MV-4-11 (cell line): ENCODE results near the gene CLCN1.
A peak's percentile ranks its signal among the peaks of the same experiment; 100 is the strongest.
"Not testable (repeated sequence)": the region's sequence is repeated elsewhere in the genome, so short reads cannot be mapped to it uniquely, and the experiment has no call there.

Experiments used
- DNase-seq: peaks from one replicate; lab custom pipeline; 2025; lab: John Stamatoyannopoulos, UW

The CLCN1 gene

DNA sequence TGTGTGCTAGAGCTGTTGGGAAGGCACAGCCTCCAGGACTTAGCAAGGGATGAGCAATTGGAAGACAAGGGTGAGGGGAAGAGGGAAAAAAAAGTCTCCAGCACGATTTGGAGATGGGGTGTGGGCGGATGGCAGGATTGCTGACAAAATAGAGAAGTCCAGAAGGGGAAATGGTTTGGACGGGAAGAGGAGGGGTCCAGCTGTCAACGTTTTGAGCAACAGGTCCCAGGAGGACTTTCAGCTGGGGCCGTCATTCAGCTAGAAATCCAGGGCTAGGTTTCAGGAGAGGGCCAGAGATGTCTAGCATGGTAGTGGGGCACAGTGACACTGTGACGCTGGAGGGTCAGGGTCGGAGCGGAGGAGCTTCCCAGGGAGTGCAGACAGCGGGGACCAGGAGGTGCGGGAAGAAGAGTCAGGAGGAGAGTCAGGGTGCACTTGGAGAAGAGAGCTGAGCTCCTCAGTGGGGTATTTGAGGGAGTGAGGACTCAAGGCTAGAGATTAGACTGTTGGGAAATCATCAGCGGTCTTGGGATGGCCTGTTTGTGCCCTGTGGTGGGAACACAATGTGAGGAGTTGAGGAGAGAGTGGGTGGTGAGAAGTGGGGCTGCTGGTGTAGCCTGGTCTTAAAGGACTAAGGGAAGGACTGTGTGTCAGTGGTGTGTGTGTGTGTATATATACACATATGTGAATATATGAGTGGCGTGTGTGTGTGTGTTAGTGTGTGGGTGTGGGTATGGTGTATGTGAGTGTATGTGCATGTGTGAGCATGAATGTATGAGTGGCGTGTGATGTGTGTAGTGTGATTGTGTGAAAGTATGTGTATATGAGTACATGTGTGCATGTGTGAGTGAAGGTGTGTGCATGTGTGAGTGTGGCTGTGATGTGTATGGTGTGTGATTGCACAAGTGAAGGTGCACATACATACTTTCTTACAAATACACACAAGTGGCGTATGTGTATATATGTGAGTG is 69.0 kb downstream of the CLCN1 start:
- peak; percentile 74 for DNase-seq

DNA sequence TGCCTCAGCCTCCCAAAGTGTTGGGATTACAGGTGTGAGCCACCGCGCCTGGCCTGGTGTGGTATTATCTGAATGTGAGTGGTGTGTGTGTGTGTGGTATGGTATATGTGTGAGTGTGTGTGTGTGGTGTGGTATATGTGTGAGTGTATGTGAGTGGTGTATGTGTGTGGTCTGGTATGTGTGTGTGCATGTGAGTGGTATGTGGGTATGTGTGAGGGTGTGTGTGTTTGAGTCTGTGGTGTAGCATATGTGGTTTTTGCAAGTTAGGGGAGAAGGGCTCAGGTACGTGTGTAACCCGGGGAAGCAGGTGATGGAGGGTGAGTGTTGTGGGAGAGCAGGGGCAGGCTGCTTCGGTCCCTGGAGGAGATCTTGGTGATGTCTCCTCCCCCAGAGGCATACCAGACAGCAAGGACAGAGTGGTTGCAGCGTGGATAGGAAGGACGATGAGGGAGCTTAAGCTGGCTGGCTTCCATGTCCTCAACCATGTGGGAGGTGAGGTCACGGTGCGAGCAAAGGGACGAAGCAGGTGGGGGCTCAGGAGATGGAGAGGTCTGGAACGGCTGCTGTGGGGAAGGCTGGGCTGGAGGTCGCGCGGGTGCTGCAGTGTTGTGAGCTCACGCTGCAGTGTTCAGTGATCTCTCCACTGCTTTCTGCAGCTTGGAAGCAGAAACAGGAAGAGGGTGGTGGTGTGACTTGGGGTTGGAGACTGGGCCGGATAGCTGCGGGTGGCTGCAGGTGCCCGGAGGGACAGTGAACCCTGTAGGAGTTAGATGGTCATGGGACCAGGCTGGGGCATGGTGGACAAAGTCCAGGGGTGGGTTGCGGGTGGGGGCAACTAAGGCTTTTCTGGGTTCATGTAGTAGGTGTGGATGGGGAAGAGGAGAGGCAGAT is 70.2 kb downstream of the CLCN1 start:
- peak; percentile 81 for DNase-seq

DNA sequence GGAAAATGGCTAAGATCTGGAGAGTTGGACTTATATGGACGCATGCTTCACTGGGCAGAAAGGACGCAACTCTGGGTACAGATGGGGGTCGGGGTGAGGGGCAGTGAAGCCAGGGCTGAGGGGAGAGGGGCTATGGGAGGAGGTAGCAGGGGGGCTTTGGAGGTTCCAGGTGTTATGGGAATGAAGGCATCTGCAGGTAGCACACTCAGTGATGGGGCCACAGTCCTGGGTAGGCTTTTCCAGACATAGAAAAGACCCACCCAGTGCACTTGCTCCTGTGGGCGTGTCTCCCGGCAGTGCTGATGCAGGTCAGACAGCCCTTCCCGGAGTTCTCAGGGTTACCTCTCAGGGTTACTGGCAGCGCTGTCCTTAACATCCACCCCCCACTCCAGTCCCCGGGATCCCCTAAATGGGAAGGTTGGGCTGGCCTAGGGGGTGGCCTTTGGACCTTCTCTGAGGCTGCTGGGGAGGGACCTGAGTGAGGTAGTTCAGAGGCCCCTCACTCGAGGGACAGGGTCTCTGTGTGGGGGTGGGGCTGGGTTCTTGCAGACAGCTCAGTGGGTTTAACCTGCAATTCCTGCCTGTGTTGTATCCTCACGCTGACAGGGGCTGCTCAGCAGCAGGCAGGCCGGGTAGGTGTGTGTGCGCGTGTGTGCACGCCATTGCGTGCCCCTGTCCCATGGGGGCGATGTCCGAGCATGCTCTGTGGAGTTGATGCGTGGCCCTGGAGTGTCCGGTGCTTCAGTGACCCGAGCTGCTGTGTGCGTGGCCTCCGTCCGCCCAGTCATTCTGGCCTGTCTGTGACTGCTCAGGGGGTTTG is 71.5 kb downstream of the CLCN1 start:
- no peak for DNase-seq

DNA sequence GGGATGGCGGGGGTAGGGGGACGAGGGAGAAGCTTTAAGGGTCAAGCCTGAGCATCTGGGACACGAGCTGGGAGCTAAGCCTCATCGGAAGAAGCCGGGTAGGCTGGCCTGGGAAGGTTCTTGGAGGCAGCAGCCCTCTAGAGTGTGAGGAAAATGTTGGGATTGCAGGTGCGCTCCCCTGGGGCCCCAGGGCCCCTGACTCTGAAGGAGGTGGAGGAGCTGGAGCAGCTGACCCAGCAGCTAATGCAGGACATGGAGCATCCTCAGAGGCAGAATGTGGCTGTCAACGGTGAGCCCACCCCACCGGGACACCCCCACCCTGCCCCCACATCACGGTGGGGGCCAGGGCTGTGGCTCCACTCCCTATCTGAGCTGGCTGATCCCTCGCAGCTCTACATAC is 72.1 kb downstream of the CLCN1 start:
- DNase-seq, result no peak

DNA sequence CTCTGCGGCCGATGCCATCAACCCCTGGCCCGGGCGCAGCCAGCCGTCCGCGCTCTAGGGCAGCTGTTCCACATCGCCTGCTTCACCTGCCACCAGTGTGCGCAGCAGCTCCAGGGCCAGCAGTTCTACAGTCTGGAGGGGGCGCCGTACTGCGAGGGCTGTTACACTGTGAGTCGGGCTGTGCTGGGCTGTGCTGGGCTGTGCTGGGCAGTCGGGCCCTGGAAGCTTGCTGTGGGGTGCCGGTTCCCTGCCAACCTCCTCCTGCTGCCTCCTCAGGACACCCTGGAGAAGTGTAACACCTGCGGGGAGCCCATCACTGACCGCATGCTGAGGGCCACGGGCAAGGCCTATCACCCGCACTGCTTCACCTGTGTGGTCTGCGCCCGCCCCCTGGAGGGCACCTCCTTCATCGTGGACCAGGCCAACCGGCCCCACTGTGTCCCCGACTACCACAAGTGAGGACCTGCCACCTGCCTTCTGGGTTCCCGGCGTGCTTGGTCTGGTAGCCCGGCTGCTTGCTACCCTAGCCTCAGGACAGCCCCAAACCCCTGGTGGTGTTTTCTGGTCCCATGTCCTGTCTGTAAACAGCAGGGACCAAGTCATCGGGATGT is 72.7 kb downstream of the CLCN1 start:
- no peak for DNase-seq

DNA sequence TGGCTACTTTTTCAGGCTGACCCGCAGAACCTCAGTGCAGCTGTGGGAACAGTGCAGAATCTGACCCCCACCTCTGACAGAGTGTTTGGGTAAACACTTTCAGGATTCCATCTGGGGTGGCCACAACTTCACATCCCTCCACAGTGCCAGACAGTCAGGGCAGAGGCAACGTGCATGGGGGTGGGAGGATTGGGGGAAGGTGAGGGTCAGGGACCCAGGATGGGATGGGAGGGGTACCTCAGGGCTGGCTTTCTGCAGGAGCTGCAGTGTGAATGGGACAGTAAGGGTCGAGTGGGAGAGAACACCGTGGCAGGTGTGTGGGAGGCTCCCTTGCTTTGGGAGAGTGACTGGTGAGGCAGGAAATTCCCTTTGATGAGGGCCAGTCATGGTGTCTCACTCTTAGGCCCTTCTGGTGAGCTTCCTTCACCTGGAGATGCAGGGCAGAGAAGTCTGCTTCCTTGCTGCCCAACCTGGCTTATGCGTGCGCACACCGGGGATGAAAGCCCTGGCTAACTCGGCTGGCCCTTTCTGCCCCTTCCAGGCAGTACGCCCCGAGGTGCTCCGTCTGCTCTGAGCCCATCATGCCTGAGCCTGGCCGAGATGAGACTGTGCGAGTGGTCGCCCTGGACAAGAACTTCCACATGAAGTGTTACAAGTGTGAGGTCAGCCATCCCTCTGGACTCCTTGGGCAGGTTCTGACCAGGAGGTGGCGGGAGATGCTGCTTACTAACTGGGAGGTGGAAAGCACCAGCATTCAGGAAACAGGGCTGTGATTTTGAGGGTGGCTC is 73.6 kb downstream of the CLCN1 start:
- no peak for DNase-seq

DNA sequence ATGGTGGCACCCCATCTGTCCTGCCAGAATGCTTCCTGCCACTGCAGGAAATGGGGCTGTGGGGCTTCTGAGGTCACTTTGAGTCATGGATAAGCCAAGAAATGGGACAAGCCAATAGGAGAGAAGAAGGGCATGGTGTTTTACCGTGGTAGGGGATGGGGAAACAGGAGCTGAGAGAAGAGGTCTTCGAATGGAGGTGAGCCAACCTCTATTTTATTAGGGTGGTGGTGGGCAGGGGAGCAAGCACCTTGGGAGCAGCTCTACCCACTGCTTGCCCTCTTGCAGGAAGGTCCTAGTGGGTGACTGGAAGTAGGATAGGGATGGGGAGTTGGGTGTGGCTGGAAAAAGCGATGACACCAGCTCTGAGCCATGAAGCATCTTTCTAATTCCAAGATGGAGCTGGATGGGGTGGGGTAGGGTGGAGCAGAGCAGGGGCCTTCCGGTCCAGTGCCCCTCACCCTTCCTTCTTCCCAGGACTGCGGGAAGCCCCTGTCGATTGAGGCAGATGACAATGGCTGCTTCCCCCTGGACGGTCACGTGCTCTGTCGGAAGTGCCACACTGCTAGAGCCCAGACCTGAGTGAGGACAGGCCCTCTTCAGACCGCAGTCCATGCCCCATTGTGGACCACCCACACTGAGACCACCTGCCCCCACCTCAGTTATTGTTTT is 74.3 kb downstream of the CLCN1 start:
- no peak for DNase-seq

DNA sequence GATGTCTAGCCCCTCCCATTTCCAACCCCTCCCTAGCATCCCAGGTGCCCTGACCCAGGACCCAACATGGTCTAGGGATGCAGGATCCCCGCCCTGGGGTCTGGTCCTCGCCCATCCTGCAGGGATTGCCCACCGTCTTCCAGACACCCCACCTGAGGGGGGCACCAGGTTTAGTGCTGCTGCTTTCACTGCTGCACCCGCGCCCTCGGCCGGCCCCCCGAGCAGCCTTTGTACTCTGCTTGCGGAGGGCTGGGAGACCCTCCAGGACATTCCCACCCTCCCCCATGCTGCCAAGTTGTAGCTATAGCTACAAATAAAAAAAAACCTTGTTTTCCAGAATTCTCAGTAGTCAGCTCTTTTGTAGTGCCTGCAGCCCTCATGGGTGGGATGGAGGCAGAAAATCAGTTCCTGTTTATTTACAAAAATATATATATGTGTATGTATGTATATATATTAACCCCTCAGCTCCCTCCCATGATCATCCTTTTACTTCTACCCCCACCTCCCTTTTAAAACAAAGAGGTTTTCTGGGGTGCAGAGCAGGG is 74.9 kb downstream of the CLCN1 start:
- no peak for DNase-seq

DNA sequence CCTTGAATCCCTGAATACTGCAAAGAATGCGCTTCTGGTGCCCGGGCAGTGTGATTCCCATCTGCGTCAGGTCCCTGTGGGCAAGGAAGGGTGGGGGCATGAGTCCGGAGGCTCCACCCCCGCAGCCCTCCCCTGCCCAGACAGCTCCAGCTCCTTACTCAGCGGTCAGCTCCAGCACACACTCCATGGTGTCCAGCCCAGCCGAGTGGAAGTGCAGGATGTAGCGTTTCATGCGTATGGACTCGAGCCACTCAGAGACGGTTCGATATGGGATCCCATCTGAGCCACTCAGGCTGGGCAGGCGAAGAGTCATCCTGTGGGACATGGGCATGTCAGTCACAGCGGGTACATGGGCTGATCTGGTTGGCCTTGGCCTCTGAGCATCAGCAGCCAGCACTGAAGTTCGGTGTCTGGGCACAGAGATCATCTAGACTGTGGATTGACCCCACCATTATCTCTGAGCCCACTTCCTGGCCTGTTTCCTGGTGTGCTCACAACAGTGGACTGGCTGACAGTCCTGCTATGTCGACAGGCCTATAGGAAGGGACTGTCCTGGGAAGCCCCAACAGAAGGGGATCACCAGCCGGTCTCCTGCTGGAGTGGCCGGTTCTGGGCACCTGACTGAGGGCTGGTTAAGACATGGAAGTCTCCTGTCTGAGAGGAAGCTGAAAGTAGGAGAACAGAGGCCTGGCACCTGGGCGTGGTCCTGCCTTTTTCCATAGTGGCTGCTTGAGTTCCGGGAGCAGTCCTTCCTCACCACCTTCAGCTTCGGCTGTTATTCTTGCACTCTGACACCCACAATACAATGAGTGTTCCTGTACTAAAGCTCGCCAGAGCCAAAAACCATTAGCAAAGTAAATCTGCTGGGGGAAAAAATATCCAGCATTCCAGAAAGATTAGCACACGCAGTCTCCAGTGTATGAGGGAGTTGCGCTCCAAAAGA is 75.8 kb downstream of the CLCN1 start:
- no peak for DNase-seq

DNA sequence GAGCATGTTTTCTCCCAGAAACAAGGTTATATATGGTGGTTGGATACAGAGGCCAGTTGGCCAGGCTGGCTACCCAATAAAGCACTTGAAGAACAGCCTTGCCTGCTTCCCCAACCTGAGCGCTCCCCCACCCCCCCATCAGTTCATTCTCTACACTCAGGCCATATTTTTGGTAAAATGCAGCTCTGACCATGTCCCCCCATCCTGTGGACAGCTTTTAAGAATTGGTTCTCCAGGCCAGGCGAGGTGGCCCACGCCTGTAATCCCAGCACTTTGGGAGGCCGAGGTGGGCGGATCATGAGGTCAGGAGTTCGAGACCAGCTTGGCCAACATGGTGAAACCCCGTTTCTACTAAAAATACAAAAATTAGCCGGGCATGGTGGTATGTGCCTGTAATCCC is 76.5 kb downstream of the CLCN1 start:
- DNase-seq, result not testable (repeated sequence)

DNA sequence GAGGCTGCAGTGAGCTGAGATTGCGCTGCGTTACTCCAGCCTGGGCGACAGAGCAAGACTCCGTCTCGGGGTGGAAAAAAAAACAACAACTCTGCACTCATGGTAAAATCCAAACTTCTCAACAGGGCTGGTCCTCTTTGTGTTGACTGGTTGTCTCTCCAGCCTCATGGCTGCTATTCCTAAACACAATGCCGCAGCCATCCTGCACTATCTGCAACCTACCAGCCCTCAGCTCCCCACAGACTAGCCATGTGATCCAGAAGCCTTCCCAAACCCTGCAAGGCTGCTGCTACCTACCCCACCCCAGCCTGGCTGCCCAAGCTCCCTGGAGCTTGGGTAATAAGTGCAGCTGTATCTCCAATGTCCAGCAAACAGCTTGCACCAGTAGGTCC is 77.0 kb downstream of the CLCN1 start:
- no peak for DNase-seq

DNA sequence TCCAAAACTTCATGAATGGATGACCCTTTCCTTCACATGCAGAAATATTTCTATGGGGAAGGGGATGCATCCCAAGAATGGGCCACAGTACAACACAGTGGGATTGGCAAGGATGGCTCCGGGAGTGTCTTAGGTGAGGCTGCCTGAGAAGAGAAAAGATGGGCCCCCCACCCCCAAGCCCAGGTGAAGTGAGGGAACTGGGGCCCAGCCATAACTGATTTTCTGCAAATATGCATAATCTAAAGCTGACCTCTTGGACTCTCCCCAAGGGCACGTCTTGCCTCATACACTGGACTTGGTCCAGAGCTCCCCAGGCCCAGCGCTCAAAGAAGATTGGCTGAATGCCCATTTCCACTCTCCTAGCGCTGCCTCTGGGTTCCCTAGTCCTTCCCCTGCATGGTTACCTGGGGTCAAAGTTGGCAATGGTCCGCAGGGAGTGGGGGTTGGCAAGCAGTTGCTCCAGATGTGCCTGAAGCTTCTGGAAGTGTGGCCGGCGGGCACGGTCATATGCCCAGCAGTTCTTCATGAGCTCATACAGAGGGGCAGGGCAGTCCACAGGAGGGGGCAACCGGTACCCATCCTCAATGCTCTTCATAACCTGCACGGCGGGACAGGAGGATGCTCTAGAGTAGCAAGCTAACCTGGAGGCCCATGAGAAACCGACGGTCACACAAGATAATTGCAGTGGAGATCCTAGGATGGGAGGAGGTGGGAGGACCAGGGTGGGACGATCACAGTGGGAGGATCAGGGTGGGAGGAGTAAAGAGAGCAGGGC is 77.5 kb downstream of the CLCN1 start:
- DNase-seq, result no peak

DNA sequence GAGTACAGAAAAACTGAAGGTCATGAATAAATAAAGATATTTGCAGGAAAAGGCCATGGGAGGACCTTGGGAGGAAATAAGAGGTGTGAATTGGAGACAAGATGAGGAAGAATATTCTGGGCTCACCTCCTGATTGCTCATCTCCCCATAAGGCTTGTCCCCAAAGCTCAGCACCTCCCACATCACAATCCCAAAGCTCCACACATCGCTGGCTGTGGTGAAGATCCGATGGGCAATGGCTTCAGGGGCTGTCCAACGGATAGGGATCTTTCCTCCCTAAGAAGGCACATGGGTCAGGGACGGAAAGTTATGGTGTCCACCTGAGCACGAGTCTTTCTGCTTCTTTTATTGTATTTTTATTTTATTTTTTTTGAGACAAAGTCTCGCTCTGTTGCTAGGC is 78.2 kb downstream of the CLCN1 start:
- DNase-seq, result no peak

DNA sequence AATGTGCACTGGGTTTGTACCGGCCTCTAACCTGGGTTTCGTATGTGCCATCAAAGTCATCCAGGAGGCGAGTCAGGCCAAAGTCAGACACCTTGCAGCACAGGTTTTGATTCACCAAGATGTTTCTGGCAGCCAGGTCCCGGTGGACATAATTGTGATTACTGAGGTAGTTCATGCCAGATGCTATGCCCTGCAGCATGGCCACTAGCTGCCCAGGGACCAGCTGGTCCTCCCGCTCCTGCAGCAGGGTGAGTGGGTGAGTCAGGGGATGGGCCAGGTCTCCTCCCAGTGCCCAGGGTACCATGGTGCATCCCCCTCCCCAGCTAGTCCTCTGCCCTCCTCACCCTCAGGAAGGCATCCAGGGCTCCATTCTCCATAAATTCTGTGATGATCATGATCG is 78.9 kb downstream of the CLCN1 start:
- no peak for DNase-seq

DNA sequence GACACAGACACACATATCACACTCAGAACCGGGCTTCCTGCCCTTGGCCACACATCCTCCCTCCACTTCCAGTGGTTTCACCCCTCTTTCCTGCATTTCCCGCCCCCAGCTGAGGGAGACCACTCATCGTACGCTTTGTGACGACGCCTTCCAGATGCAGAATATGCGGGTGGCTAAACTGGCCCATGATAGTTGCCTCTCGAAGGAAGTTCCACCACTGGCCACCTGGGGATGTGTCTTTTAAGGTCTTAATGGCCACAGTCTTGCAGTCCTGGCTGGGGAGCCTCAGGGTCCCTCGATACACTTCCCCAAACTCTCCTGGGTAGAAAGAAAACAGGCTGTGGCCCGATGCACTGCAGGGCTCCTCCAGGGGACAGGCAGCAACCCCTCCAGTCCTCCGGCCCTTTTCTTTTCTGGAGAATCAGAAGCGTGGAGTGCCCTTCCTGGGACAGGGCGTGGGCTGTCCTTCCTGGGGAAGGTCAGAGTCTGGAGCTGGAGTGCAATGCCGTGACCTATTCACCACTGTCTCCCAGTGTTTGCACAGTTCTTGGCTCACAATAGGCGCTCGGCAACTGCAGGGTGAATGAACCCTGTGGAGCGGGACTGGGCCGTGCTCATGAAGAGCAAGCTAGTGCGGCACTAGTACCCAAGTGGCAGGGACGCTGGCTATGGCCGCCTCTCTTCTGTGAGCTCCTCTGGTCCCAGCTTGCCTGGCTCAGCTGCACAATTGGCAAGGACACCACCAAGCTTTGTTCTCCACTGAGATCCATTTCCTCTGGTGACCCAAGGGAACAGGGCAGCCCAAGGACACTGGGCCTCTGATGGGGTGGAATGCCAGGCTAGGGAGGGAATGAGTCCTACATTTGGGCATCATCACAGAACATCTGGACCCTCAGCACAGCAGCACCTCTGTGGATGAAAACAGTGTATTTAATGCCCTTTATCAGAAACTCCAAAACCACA is 79.6 kb downstream of the CLCN1 start:
- DNase-seq, result peak; percentile 25

DNA sequence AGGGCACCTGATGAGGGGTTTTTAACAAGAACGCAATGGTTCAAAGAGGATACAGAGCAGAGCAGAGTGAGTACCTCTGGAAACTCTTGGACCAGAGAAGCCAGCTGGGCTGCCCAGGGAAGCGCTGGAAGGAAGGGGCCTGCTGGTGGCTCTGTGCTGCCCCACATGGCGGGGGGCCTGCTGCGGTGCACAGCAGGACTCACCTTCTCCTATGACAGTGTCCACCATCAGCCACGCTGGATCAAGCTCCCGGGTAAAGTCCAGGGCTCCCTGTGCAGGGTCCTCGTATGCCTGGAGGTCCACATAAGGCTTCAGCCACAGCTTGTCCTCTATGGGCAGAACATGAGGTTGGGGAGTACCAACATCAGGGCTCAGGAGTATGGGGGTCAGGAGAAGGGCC is 80.3 kb downstream of the CLCN1 start:
- no peak for DNase-seq
